ENCODE results near the gene SLC22A31.
A peak's percentile ranks its signal among the peaks of the same experiment; 100 is the strongest.
"Not testable (repeated sequence)": the region's sequence is repeated elsewhere in the genome, so short reads cannot be mapped to it uniquely, and the experiment has no call there.

SLC22A31 gene

DNA sequence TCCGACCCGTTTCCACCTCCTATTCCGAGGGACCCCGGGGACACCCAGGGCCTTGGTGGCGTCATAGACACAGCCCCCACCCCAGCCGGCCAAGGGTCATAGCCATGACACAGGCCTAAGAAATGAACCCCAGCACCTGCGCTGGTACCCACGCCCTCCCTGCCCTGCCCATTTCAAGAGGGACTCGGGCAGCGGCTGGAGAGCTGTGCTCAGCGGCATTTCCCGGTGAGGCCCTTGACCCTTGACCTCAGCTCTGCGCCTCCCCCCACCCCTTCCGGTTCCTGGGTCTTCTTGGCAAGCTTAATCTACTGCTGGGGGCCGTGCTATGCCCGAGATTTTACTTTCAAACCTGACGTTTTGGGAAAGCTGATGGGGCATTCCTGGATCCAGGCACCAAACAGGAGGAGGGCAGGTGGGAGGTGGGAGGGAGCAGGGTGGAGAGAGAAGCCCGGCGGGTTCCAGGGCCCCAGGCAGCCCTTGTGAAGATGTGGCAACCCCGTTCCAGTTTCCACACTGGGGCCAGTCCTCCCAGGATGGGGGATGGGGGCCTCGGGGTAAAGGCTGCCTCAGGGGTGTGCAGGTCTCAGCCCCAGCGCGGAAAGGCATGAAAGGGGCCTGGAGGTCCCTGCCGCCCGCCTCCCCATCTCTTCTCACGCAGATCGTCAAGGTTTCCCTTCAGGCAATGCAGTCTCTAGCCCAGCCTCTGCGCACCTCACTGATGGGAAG, at the start of gene SLC22A31:
Gene SLC22A31, minus strand, starts transcription at position 414 of the 726 bp plus-strand sequence. Its CDS starts 36 bp downstream, at position 378.
- DNase-seq, result no peak

DNA sequence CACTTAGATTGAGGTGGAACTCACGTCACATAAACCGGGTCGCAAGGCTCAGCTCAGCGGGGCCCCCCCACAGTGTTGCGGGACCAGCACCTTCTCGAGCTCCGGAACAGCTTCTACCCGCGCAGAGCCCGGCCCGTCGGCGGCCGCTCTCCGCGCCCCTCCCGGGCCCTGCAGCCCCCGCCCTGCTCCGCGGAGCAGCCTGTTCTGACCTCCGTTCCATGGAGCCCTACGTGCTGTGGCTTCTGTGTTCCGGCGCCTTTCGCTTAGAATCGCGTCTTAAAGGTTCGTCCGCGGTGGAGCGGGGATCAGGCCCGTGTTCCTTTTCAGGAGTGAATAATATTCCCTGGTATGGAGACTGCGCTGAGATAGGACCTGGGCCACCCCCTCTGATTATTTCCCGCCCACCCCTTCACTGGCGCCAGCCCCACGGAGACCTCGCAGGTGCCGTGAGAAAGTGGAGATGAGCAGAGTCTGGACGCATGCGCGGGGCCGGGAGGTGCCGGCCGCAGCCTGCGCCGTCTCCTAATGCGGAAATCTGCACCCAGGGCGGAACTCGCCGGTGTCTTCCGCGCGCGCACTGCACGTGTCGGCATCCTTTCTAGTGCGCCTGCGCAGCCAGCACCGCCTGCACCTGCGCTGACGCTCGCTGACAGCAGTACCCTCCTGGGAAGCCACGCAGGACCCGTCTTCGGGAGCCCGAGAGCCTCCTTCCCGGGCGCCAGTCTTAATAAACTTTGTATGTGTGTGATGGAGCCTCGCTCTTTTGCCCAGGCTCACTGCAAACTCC, 48.1 kb upstream of the SLC22A31 start:
- DNase-seq, result no peak

DNA sequence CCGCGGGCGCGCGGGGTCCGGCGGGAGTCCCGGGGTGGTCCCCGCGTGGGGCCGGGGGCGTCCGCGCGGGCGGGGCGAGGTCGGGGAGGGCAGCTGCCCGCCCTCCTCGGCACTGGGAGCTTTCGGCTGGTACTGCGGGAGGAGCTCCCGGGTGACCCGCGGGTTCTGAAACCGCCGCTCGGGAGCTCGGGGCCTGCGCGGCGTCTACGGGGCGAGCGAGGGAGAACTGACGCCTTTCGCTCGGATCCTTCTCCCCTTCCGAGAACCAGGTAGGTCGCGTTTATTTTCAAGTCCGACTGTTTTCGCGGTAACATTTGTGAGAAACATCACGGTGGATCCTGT, 47.4 kb upstream of the SLC22A31 start:
- DNase-seq, result not testable (repeated sequence)

DNA sequence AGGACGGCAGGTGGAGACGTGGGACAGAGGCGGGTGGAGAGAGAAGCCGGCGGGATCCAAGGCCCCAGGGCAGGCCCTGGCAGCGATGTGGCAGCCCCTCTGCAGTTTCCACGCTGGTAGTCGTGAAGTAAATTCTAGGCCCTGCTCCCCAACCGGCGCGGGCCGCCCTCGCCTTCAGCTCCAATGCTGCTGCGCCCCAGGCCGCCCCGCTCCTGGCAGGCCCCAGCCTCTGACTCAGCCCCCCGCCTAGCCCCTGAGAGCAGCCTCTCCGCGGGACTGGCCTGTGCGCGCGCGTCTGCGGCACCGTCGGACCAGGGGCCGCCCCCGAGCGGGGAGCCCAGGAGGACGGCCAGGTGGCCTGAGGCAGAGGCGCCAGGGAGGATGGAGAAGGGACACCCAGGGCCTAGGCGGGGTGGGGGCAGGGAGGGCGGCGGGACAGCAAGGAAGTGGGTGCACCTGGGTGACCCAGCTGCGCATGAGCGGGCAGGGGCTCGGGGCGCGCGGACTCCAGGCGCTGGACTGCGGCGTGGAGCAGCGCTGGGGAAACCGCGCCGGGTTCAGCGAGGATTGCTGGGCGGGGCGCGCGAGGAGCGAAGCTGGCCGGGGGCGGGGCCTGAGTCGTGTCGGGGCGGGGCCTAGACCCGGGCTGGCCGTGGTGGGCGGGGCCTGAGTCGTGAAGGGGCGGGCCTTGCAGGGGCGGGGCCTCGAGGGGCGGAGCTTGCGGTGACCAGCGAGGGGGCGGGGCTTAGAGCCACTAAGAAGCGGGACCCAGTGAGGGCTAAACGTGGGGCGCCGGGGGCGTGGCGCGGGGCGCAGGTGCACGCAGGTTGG, 46.8 kb upstream of the SLC22A31 start:
- peak; percentile 97 to 98 for DNase-seq

DNA sequence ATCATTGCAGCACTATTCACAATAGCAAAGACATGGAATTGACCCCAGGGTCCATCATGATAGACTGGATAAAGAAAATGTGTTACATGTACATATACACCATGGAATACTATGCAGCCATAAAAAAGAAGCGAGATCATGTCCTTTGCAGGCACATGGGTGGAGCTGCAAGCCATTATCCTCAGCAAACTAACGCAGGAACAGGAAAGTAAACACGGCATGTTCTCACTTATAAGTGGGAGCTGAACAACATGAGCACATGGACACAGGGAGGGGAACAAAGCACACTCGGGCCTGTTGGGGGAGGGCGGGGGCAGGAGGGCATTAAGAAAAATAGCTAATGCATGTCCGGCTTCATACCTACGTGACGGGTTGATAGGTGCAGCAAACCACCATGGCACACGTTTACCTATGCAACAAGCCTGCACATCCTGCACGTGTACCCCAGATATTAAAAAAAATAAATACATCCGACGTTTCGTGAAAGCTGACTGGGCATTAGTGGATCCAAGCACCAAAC, 46.1 kb upstream of the SLC22A31 start:
- no peak for DNase-seq

DNA sequence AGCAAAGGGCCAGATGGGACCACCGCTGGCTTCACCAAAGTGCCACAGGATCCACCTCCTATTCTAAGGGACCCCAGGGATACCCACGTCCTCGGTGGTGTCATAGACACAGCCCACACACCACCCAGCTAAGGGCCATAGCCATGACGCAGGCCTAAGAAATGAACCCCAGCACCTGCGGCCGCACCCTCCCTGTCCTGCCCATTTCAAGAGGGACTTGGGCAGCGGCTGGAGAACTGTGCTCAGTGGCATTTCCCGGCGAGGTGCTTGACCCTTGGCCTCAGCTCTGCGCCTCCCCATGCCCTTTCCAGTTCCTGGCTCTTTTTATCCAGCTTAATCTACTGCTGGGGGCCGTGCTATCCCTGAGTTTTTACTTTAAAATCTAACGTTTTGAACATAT, 44.4 kb upstream of the SLC22A31 start:
- DNase-seq, result no peak

DNA sequence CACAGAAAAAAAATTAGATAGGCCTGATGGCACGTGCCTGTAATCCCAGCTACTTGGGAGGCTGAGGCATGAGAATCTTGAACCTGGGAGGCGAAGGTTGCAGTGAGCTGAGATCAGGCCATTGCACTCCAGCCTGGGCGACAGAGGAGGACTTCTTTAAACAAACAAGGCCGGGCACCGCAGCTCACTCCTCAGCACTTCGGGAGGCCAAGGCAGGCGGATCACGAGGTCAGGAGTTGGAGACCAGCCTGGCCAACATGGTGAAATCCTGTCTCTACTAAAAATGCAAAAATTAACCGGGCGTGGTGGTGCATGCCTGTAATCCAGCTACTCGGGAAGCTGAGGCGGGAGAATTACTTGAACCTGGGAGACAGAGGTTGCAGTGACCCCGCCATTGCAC, 43.9 kb upstream of the SLC22A31 start:
- not testable (repeated sequence) for DNase-seq

DNA sequence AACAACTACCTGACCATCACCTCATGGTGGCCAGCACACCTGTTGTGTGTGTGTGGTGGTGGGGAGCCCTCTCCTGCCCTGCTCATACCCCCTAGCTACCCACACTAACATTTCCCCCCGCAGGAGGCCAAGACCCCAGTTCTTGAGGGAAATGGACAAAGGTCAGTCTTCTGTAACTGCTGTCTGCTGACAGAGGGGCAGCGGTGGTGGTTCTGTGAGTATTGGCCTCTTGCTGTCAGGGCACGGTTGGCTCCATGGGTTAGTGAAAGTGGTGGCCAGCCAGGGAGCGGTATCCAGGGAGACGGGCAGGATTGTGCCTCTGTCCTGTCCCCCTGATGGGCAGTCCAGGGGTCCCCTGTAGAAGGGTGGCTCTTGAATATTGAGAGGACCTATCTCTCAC, 43.3 kb upstream of the SLC22A31 start:
- no peak for DNase-seq

DNA sequence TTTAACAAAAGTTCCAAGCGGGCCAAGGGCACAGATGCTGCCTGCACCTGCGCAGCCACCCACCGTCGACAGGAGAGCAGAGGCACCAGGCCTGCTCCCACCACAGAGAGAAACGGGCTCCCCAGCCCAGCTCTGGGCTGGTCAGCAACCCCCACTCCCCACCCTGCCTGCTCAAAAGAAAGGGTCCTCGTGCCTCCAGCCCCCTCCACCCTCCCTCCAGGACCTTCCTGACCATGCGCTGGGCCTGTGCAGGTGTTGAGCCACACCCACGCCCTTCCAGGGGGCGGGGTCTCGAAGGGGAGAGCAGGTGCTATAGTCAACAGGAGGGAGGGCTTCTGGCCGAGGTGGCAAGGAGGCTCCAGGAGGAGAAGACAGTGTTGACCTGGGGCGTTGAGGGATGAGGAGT, 42.5 kb upstream of the SLC22A31 start:
- DNase-seq, result no peak

DNA sequence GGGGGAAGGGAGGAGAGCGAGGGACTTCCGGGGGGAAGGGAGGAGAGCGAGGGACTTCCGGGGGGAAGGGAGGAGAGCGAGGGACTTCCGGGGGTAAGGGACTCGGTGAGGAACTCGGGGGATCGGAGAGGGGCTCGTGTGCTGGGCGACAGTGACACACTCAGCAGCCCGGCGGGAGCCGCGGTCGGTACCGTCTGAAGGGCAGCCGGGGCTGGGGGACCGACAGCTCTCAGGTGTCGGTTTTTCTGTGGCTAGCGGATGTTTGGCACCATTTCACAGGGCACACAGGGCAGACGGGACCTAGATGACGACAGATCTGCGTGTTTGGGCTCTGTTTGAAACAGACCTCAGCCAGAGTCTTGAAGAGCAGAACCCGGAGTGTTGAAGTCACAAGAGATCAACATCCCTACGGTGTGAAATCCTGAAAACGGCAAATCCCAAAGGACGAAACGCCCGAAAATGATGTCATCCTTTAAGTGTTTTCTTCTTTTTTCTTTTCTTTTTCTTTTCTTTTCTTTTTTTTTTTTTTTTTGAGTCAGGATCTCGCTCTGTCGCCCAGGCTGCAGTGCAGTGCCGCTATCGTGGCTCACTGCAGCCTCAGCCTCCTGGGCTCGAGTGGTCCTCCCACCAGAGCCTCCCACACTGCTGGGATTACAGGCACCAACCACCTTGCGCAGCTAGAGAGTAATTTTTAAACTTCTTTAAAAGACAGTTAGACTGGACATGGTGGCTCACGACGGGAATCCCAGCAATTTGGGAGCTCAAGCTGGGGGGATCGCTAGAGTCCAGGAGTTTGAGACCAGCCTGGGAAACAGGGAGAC, 41.1 kb upstream of the SLC22A31 start:
- DNase-seq, result peak; percentile 80 to 85

DNA sequence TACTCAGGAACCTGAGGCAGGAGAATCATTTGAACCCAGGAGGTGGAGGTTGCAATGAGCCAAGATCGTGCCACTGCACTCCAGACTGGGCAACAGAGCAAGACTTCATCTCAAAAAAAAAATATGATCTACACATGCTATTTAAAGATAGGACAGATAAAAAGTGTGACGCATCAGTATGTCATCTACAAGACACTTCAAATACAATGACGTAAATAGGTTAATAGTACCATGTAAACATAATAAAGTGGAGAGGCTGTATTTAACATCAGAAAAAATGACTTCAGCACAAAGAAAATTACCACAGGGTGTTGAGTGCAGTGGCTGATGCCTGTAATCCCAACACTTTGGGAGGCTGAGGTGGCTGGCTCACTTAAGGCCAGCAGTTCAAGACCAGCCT, 37.4 kb upstream of the SLC22A31 start:
- DNase-seq, result no peak

DNA sequence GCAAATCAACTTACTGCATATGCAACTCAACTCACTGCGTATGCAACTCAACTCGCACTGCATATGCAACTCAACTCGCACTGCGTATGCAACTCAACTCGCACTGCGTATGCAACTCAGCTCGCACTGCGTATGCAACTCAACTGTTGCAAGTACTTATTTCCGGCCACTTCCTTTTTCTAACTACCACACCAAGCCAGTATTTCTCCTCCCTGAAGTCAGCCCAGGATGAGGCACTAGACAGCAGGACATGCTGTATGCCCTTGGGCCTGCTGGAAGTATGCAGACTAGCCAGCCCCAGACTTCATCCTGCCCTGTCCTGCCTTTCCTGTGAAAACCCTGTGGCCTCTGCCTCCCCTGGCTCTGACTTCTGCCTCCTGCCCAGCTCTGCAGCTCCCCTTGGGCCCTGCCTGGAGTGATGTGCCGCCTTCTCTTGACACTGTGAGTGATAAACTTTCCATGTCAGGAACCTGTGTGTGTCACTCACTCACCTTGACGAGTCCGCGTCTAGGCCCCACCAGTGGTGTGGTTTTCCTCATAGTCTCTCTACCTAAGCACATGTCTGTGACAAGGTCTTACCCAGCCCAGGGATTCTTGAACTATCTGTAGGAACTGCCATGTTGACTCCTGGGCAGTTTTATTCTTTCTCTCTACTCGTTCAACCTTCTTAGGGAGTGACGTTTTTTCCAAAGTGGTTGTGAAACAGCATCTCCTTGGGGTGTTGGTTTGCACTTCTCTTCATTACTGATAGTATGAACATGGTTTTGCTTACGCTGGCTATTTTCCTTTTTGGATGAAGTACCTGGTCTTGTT, 33.5 kb upstream of the SLC22A31 start:
- no peak for DNase-seq

DNA sequence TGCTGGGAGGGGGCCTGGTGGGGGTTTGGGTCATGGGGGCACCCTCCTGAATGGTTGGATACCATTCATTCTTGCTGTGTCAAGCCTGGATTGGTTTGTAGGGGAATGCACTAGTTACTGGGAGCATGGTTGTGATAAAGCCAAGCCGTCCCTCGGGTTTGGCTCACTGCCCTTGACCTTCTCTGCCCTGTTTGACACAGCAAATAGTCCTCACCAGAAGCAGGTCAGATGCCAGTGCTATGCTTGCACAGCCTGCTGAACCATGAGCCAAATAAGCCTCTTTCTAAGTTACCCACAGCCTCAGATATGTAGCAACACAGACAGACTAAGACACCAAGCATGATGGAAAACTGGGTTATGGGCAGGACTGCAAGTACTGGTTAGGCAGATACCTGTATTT, 31.8 kb upstream of the SLC22A31 start:
- no peak for DNase-seq

DNA sequence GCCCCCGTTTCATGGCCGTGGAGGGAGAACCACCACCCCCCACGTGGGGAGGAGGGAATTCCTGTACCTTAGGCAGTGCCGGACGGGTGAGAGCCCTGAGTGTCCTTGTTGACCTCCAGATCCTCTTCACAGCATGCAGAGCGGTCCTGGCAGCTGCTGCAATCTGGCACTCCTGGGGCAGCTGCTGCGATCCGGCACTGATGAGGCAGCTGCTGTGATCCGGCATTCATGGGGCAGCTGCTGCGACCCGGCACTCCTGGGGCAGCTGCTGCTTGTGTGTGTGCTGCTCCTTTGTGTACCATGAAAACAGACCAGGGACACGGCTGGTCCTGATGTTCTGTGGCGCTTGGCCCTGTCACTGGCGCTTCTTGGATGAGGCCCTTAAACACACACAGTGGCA, 29.9 kb upstream of the SLC22A31 start:
- DNase-seq, result no peak

DNA sequence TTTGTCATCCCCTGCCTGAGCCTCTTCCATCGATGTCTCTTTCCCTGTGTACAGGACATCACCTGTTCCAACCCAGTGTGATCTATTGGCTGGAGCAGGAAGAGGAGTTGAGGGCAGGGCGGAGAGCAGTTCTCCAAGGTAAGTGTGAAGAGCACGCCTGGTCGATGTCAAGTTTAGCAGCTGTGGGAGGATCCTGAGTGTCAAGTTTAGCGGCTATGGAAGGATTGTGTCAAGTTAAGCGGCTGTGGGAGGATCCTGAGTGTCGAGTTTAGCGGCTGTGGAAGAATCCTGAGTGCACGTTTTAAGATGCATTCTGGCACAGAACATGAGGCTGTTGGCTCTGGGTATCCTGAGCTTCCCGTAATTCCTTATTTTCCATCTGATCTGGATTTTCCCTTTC, 24.3 kb upstream of the SLC22A31 start:
- DNase-seq, result no peak

DNA sequence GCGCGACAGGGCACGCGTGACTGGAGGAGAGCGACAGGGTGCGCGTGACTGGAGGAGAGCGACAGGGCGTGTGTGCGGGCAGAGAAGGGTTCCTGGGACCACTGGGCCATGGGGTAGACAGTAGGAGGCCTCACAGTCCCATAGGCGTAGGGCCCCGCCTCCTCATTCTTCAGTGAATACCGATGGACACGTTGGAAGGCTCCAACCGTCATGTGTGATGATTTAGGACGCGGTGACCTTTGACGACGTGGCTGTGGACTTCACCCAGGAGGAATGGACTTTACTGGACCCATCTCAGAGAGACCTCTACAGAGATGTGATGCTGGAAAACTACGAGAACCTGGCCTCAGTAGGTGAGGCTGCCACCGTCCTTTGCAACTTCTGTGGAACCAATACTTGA, 22.6 kb upstream of the SLC22A31 start:
- DNase-seq, result no peak

DNA sequence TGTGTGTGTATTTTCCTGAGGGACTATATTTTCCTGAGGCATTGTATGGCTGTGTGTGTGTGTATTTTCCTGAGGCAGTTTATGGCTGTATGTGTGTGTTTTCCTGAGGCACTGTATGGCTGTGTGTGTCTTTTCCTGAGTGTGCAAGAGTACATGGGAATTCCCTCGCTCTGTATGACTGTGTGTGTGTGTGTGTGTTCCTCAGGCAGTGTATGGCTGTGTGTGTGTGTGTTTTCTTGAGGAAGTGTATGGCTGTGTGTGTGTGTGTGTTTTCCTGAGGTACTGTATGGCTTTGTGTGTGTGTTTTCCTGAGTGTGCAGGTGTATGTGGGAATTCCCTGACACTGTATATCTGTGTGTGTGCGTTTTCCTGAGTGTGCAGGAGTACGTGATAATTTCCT, 21.3 kb upstream of the SLC22A31 start:
- DNase-seq, result no peak

DNA sequence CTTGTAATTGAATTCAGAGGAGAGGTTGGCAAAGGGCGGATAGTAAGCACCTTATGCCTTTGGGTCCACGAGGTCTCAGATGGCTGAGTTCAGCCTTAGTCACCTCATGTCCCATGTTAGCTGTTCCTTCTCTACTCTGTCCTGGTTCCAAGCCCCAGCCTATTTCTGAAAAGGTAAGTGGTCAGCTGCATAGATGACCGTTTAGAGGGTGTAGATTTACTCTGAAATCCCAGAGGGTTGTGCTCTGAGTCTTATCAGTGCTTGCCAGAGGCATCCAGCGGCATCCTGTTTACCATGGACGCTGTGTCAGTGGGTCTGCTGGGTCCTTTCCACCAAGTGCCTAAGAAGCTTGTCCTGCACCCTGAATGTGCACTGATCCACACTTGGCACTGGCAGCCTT, 19.0 kb upstream of the SLC22A31 start:
- DNase-seq, result no peak

DNA sequence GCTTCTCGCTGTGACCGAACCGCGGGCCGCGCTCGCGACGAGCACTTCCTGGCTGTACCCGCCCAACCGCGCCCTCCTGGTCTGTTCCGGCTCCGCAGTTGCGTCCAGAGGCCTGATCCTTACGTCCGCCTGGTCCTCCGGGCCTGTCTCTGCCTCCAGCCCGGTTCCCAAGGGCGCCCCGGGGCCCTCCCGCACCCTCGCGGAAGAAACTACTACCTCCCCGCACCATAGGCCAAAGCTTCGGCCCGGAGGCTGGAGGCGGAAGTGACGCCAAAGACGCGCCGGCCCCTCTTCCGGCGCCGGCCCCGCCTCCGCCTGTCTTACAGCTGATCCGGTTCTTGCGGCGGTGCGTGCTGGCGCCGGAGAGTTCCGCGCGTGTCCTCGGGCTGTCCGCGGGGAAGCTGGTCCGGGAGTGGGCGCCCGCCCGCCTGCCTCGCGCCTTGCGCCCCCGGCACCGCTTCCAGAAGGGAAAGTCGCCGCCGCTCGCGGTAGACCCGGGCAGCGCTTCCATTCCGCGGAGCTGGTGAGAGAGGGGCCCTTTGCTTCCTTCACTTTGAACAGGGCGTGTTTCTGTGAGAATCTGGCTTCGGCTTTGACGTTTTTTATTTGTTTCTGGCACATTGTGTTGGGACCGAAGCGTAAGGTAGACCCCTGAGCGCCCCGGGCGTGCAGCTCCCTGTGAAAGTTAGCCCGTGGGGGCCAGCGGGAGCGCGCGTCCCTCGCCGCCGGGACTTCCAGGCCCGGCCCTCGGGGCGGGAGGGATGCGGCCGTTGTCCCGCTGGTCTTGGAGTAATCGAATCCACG, 17.3 kb upstream of the SLC22A31 start, which contains the start of gene ZNF778:
Gene ZNF778, plus strand, starts transcription at position 316 of the 804 bp plus-strand sequence. CDS start 3,425 bp downstream, outside the sequence.
- peak; percentile 82 to 86 for DNase-seq

DNA sequence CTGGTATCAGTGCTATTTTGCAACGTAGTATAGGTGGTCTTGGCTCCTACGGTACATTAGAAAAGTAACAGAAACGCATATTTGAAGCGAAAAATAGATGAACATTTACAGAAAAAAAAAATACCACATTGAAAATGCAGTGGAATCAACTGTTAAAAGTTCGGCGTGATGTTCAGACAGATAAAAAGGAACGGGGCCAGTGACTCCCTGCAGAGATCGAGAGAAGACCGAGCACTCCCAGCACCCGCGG, 16.7 kb upstream of the SLC22A31 start:
- no peak for DNase-seq
